ENCODE results near the gene CHST13.

- TF ChIP-seq RAD21 (IDR thresholded peaks at IDR 0.05; ENCODE audit: low read depth), result no peak
- no peak for TF ChIP-seq CTCF (IDR thresholded peaks at IDR 0.05 in 2 of 3, conservative IDR thresholded peaks at IDR 0.05 in 1 of 3; ENCODE audit: borderline replicate concordance in 1 of 3, insufficient read depth in 1 of 3, low read depth in 2 of 3, low read length in 2 of 3)
Measured at GRCh38 chr3:126499401-126499800, 24.6 kb upstream of the CHST13 start.

All from HCT116 (cell line).